HK-2 (cell line): ENCODE results near the gene BANF2.

Experiments used
- DNase-seq: peaks from one replicate; pipeline ENCODE4 v3.0.0-alpha.2; 2018; ENCODE audit not compliant: unreplicated experiment

Gene BANF2

GRCh38 chr20:17664025-17664633, 35.6 kb upstream of the BANF2 start:
- DNase-seq, result no peak

- DNase-seq, result no peak
Observed at GRCh38 chr20:17665756-17666155, 34.0 kb upstream of the BANF2 start.

- DNase-seq, result no peak
Observed at GRCh38 chr20:17666481-17666880, 33.3 kb upstream of the BANF2 start.

- no peak for DNase-seq
Observed at GRCh38 chr20:17667445-17667844, 32.3 kb upstream of the BANF2 start.

GRCh38 chr20:17668432-17668831, 31.3 kb upstream of the BANF2 start:
- no peak for DNase-seq

GRCh38 chr20:17669306-17669931, 30.3 kb upstream of the BANF2 start:
- DNase-seq, result no peak

- DNase-seq, result no peak
Observed at GRCh38 chr20:17671011-17671410, 28.8 kb upstream of the BANF2 start.

- DNase-seq, result no peak
Observed at GRCh38 chr20:17671565-17671964, 28.2 kb upstream of the BANF2 start.

GRCh38 chr20:17673084-17673483, 26.7 kb upstream of the BANF2 start:
- no peak for DNase-seq

GRCh38 chr20:17674722-17675518, 24.8 kb upstream of the BANF2 start:
- DNase-seq, result no peak

- no peak for DNase-seq
Observed at GRCh38 chr20:17675519-17676377, 24.0 kb upstream of the BANF2 start.

- DNase-seq, result no peak
Observed at GRCh38 chr20:17676378-17676759, 23.4 kb upstream of the BANF2 start.

- no peak for DNase-seq
Observed at GRCh38 chr20:17676942-17677341, 22.8 kb upstream of the BANF2 start.

GRCh38 chr20:17678295-17678694, 21.5 kb upstream of the BANF2 start:
- no peak for DNase-seq

GRCh38 chr20:17678886-17679285, 20.9 kb upstream of the BANF2 start:
- no peak for DNase-seq

GRCh38 chr20:17679941-17680835, 19.6 kb upstream of the BANF2 start:
- peak; percentile 38 for DNase-seq

GRCh38 chr20:17680836-17681725, 18.7 kb upstream of the BANF2 start:
- peak; percentile 84 for DNase-seq

GRCh38 chr20:17681726-17682102, 18.1 kb upstream of the BANF2 start:
- no peak for DNase-seq

GRCh38 chr20:17682103-17682888, 17.5 kb upstream of the BANF2 start, which contains the start of gene RRBP1:
Gene RRBP1 (minus strand): TSS chr20:17682242. CDS start chr20:17660507, 21,735 bp downstream.
- DNase-seq, result peak; percentile 100
